H9 (cell line): ENCODE results near the gene DMKN. TPM values are rescaled to one million over a fixed set of nuclear protein-coding genes. Genes with fewer than 3 reads are reported as not detected.

Source experiments
- DNase-seq: peaks from one replicate; pipeline ENCODE4 v3.0.0-alpha.2; 2017
- H2AFZ ChIP-seq: one replicate; pipeline ENCODE4 v1.6.1; 2013; ENCODE audit warnings: mild to moderate bottlenecking, low read length, control low read depth, moderate library complexity
- H2AK5ac ChIP-seq: 2 replicates; pipeline ENCODE4 v1.6.1; 2013; ENCODE audit warnings: low read length, control low read depth, mixed read lengths; ENCODE audit not compliant: insufficient read length
- H2BK120ac ChIP-seq: one replicate; pipeline ENCODE4 v1.6.1; 2013; ENCODE audit warnings: low read depth, mild to moderate bottlenecking, low read length, control low read depth, inconsistent platforms; ENCODE audit not compliant: poor library complexity, severe bottlenecking
- H2BK12ac ChIP-seq: 2 replicates; pipeline ENCODE4 v1.6.1; 2013; ENCODE audit warnings: low read length, control low read depth, mixed read lengths, low read depth; ENCODE audit not compliant: insufficient read length
- H2BK15ac ChIP-seq: 2 replicates; pipeline ENCODE4 v1.6.1; 2013; ENCODE audit warnings: low read depth, low read length, control low read depth
- H2BK20ac ChIP-seq: one replicate; pipeline ENCODE4 v1.6.1; 2013; ENCODE audit warnings: low read depth, mild to moderate bottlenecking, low read length, control low read depth, inconsistent platforms; ENCODE audit not compliant: poor library complexity, severe bottlenecking
- H2BK5ac ChIP-seq: 2 replicates; pipeline ENCODE4 v1.6.1; 2013; ENCODE audit warnings: low read length, control low read depth, mixed read lengths; ENCODE audit not compliant: insufficient read length
- H3K14ac ChIP-seq: 2 replicates; pipeline ENCODE4 v1.6.1; 2013; ENCODE audit warnings: low read length, control low read depth; ENCODE audit not compliant: insufficient read depth
- H3K18ac ChIP-seq: 2 replicates; pipeline ENCODE4 v1.6.1; 2013; ENCODE audit warnings: low read depth, mild to moderate bottlenecking, mixed read lengths, low read length, control low read depth; ENCODE audit not compliant: insufficient read length
- H3K23ac ChIP-seq: 2 replicates; pipeline ENCODE4 v1.6.1; 2013; ENCODE audit warnings: low read length, control low read depth, mixed read lengths, low read depth; ENCODE audit not compliant: insufficient read length
- H3K23me2 ChIP-seq: 2 replicates; pipeline ENCODE4 v1.6.1; 2013; ENCODE audit warnings: low read depth, mild to moderate bottlenecking, mixed read lengths, low read length, control low read depth; ENCODE audit not compliant: insufficient read length, poor library complexity, severe bottlenecking
- H3K27ac ChIP-seq: 2 replicates; pipeline ENCODE4 v1.5.1; 2013; ENCODE audit warnings: low read length, control low read depth, mixed read lengths, low read depth; ENCODE audit not compliant: insufficient read length
- H3K27me3 ChIP-seq: 2 replicates; pipeline ENCODE4 v1.6.1; 2013; ENCODE audit warnings: low read length, control low read depth, inconsistent platforms; ENCODE audit not compliant: insufficient read depth
- H3K4ac ChIP-seq: 2 replicates; pipeline ENCODE4 v1.6.1; 2013; ENCODE audit warnings: low read depth, mild to moderate bottlenecking, control low read depth, inconsistent platforms, low read length, moderate library complexity
- H3K4me1 ChIP-seq: 2 replicates; pipeline ENCODE4 v1.6.1; 2013; ENCODE audit warnings: low read length, control low read depth, inconsistent platforms; ENCODE audit not compliant: insufficient read depth
- H3K4me2 ChIP-seq: 2 replicates; pipeline ENCODE4 v1.6.1; 2013; ENCODE audit warnings: low read length, control low read depth, mixed read lengths; ENCODE audit not compliant: insufficient read length, insufficient read depth
- H3K56ac ChIP-seq: 2 replicates; pipeline ENCODE4 v1.6.1; 2013; ENCODE audit warnings: low read depth, mild to moderate bottlenecking, mixed read lengths, low read length, control low read depth; ENCODE audit not compliant: insufficient read length
- H3K79me1 ChIP-seq: 2 replicates; pipeline ENCODE4 v1.6.1; 2013; ENCODE audit warnings: low read depth, mild to moderate bottlenecking, moderate library complexity, low read length, control low read depth, inconsistent platforms; ENCODE audit not compliant: insufficient read depth, poor library complexity, severe bottlenecking
- H3K79me2 ChIP-seq: 2 replicates; pipeline ENCODE4 v1.6.1; 2013; ENCODE audit warnings: low read length, control low read depth, inconsistent platforms; ENCODE audit not compliant: insufficient read depth
- H3K9ac ChIP-seq: 2 replicates; pipeline ENCODE4 v1.6.1; 2013; ENCODE audit warnings: low read length, control low read depth, mixed read lengths; ENCODE audit not compliant: insufficient read length; ENCODE audit errors: extremely low read depth
- H3K9me3 ChIP-seq: one replicate; pipeline ENCODE4 v1.6.1; 2013; ENCODE audit warnings: low read depth, low read length, inconsistent platforms; ENCODE audit not compliant: control insufficient read depth
- H3T11ph ChIP-seq: one replicate; pipeline ENCODE4 v1.6.1; 2013; ENCODE audit warnings: mild to moderate bottlenecking, low read length, control low read depth, inconsistent platforms
- H4K20me1 ChIP-seq: one replicate; pipeline ENCODE4 v1.6.1; 2013; ENCODE audit not compliant: control insufficient read depth, insufficient read length, insufficient read depth
- H4K5ac ChIP-seq: 2 replicates; pipeline ENCODE4 v1.6.1; 2013; ENCODE audit warnings: low read depth, mild to moderate bottlenecking, mixed read lengths, low read length, control low read depth; ENCODE audit not compliant: insufficient read length
- H4K8ac ChIP-seq: replicated peaks from 2 replicates; pipeline ENCODE4 v1.6.1; 2013; ENCODE audit warnings: low read length, control low read depth, mixed read lengths, low read depth; ENCODE audit not compliant: insufficient read length
- H4K91ac ChIP-seq: 2 replicates; pipeline ENCODE4 v1.6.1; 2013; ENCODE audit warnings: low read depth, mild to moderate bottlenecking, moderate library complexity, mixed read lengths, low read length, control low read depth; ENCODE audit not compliant: insufficient read length
- H3K27ac Mint-ChIP-seq, 3 experiments: 2 replicates in 2 of 3; 3 replicates in 1 of 3; pipeline ENCODE4 v1.8.0; 2020 to 2021; ENCODE audit warnings: mixed read lengths in 3 of 3, mild to moderate bottlenecking in 1 of 3, moderate library complexity in 1 of 3
- H3K27me3 Mint-ChIP-seq: 2 replicates; pipeline ENCODE4 v1.8.0; 2021; ENCODE audit warnings: low read depth, mild to moderate bottlenecking, moderate library complexity, mixed read lengths
- H3K36me3 Mint-ChIP-seq, 3 experiments: 2 replicates in 2 of 3; 3 replicates in 1 of 3; pipeline ENCODE4 v1.8.0; 2020 to 2021; ENCODE audit warnings: low read depth in 3 of 3, mixed read lengths in 3 of 3; ENCODE audit not compliant: insufficient read depth in 1 of 3
- H3K4me1 Mint-ChIP-seq, 2 experiments: 2 replicates each; pipeline ENCODE4 v1.8.0; 2020; ENCODE audit warnings: mixed read lengths in 2 of 2
- H3K4me3 Mint-ChIP-seq, 2 experiments: 2 replicates in 1 of 2; 3 replicates in 1 of 2; pipeline ENCODE4 v1.8.0; 2020 to 2021; ENCODE audit warnings: mild to moderate bottlenecking in 2 of 2, mixed read lengths in 2 of 2, moderate library complexity in 1 of 2
- H3K9me3 Mint-ChIP-seq, 2 experiments: 2 replicates in 1 of 2; 3 replicates in 1 of 2; pipeline ENCODE4 v1.8.0; 2020; ENCODE audit warnings: mild to moderate bottlenecking in 2 of 2, mixed read lengths in 2 of 2, moderate library complexity in 1 of 2
- CTCF ChIP-seq: fragments of 200-600 bp; sonication (generic); conservative IDR thresholded peaks from 3 replicates; pipeline ENCODE4 v1.8.0; 2021; ENCODE audit warnings: antibody characterized with exemption, mild to moderate bottlenecking
- WGBS: extraction: QIAGEN DNeasy Blood & Tissue Kit; methylation state at CpG from one replicate; pipeline ENCODE4 v1.1.7; 2013; ENCODE audit warnings: missing lambda C conversion rate, low lambda C conversion rate, mixed read lengths; ENCODE audit not compliant: insufficient read length; ENCODE audit errors: extremely low coverage; 5-methylcytosine and 5-hydroxymethylcytosine counted together
- total RNA-seq: library from RNA; stranded (reverse); gene quantifications from 2 replicates; pipeline ENCODE4 v1.2.1, GENCODE V29; 2021

The DMKN gene
- total RNA-seq, 1 experiment from 2014 or later, result 278 TPM

- Histone ChIP-seq H2AK5ac (no peak overlapping the region), H3K27me3 (no peaks in the 10 kb centered on the region; the same call in 1 of the 2 replicates), H3K4ac (peak overlapping the region; percentile 35; the same call in 1 of the 2 replicates), H4K91ac (peak overlapping the region; percentile 16), H3K9me3 (no peaks in the 10 kb centered on the region), H3K4me1 (no peaks in the 10 kb centered on the region), H2BK15ac (no peak overlapping the region), H3K79me2 (peaks cover 4% of the 10 kb centered on the region; the same call in 1 of the 2 replicates), H3K9ac (peak overlapping the region; percentile 88), H2BK5ac (peak overlapping the region; percentile 23), H3K23ac (no peak overlapping the region), H3K18ac (peak overlapping the region; percentile 83), H4K20me1 (no peaks in the 10 kb centered on the region), H3K27ac (peak overlapping the region; percentile 36), H4K8ac (no peak overlapping the region), H3K14ac (peak overlapping the region; percentile 94), H3K23me2 (peaks cover 12% of the 10 kb centered on the region), H2BK20ac (no peak overlapping the region), H3K79me1 (no peaks in the 10 kb centered on the region), H2BK120ac (peak overlapping the region; percentile 62), H2AFZ (no peak overlapping the region), H3K4me2 (peak overlapping the region; percentile 94), H2BK12ac (peak overlapping the region; percentile 89), H4K5ac (peak overlapping the region; percentile 20), H3K56ac (no peak overlapping the region), H3T11ph (no peak overlapping the region)
- peak overlapping the region; percentile 99 to 100 (median 99) for H3K27ac Mint-ChIP-seq
- WGBS, result no CpG with 5 or more reads among the region's 39 CpGs
- no peaks in the 10 kb centered on the region for H3K9me3 Mint-ChIP-seq
- H3K4me3 Mint-ChIP-seq, result peak overlapping the region; percentile 97 to 98
- peaks cover 26% of the 10 kb centered on the region for H3K27me3 Mint-ChIP-seq
- peaks cover 29 to 33% (median 33%) of the 10 kb centered on the region in 3 experiments for H3K36me3 Mint-ChIP-seq
- peak; percentile 95 for DNase-seq
- H3K4me1 Mint-ChIP-seq, result peaks cover 22 to 40% of the 10 kb centered on the region in 2 experiments
- peak; percentile 100 for TF ChIP-seq CTCF
Measured at GRCh38 chr19:35509861-35510625, 3.4 kb downstream of the DMKN start.
